WTC11 (cell line): ENCODE measurements around the gene CLUH. TPM values are rescaled to one million over a fixed set of nuclear protein-coding genes. Genes with fewer than 3 reads are reported as not detected.
A peak's percentile ranks its signal among the peaks of the same experiment; 100 is the strongest.

Source experiments
- ATAC-seq: fragments of 200-7000 bp; cut with Tn5 transposase; 2 replicates; pipeline ENCODE4 v1.10.0; 2021; ENCODE audit warnings: mild to moderate bottlenecking, moderate library complexity
- CTCF ChIA-PET: fragments of 300-600 bp; sonication (Branson Sonifier 250); formaldehyde crosslinking; loops from one replicate; lab custom pipeline; 2021; ENCODE audit warnings: antibody characterized with exemption; lab: Charles Lee
- POLR2A ChIA-PET: fragments of 350-600 bp; sonication (Branson Sonifier 250); formaldehyde crosslinking; loops from one replicate; lab custom pipeline; 2021; ENCODE audit warnings: antibody characterized with exemption; lab: Charles Lee
- DNase-seq: peaks from one replicate; pipeline ENCODE4 v3.0.0; 2021; ENCODE audit warnings: low spot score
- H3K27ac Mint-ChIP-seq: 2 replicates; pipeline ENCODE4 v1.8.0; 2021; ENCODE audit warnings: mixed read lengths
- H3K27me3 Mint-ChIP-seq: 2 replicates; pipeline ENCODE4 v1.8.0; 2021; ENCODE audit warnings: low read depth, mild to moderate bottlenecking, moderate library complexity, mixed read lengths
- H3K36me3 Mint-ChIP-seq: 2 replicates; pipeline ENCODE4 v1.8.0; 2021; ENCODE audit warnings: mixed read lengths
- H3K4me1 Mint-ChIP-seq: 2 replicates; pipeline ENCODE4 v1.8.0; 2022; ENCODE audit warnings: mixed read lengths
- H3K4me3 Mint-ChIP-seq: 2 replicates; pipeline ENCODE4 v1.8.0; 2021; ENCODE audit warnings: mild to moderate bottlenecking, moderate library complexity, mixed read lengths
- H3K9me3 Mint-ChIP-seq: 2 replicates; pipeline ENCODE4 v1.8.0; 2021; ENCODE audit warnings: mixed read lengths
- CREM ChIP-seq: sonication (generic); formaldehyde crosslinking; IDR thresholded peaks from 2 replicates; pipeline ENCODE4 v1.8.1; 2022; ENCODE audit warnings: mild to moderate bottlenecking, missing genetic modification reagents, moderate library complexity
- GRHL2 ChIP-seq: fragments of 250-450 bp; sonication (Bioruptor Pico); IDR thresholded peaks from 2 replicates; pipeline ENCODE4 v1.8.0; 2022; ENCODE audit warnings: mild to moderate bottlenecking, moderate library complexity; ENCODE audit not compliant: insufficient replicate concordance, severe bottlenecking
- MXD4 ChIP-seq: fragments of 250-450 bp; sonication (Bioruptor Pico); IDR thresholded peaks from 2 replicates; pipeline ENCODE4 v1.8.0; 2021; ENCODE audit warnings: mild to moderate bottlenecking, moderate library complexity, borderline replicate concordance
- NR1H2 ChIP-seq: sonication (generic); formaldehyde crosslinking; IDR thresholded peaks from 2 replicates; pipeline ENCODE4 v1.9.0; 2021; ENCODE audit warnings: mild to moderate bottlenecking, moderate library complexity, missing genetic modification reagents
- NR3C1 ChIP-seq: sonication (generic); formaldehyde crosslinking; conservative IDR thresholded peaks from 2 replicates; pipeline ENCODE4 v1.8.1; 2023; ENCODE audit warnings: low read depth, mild to moderate bottlenecking, missing genetic modification reagents
- RELA ChIP-seq: sonication (generic); formaldehyde crosslinking; IDR thresholded peaks from 2 replicates; pipeline ENCODE4 v1.8.1; 2022; ENCODE audit warnings: missing genetic modification reagents, mild to moderate bottlenecking, borderline replicate concordance
- TEAD4 ChIP-seq: sonication (generic); formaldehyde crosslinking; IDR thresholded peaks from 2 replicates; pipeline ENCODE4 v1.8.0; 2022; ENCODE audit warnings: mild to moderate bottlenecking, missing genetic modification reagents
- ZNF219 ChIP-seq: sonication (generic); formaldehyde crosslinking; IDR thresholded peaks from 2 replicates; pipeline ENCODE4 v1.8.0; 2023; ENCODE audit warnings: missing genetic modification reagents, mild to moderate bottlenecking, borderline replicate concordance
- total RNA-seq: library from RNA; stranded (reverse); gene quantifications from 3 replicates; pipeline ENCODE4 v1.2.3, GENCODE V29; 2021
- TF ChIP-seq, protein P1 (sequence below): sonication (generic); formaldehyde crosslinking; IDR thresholded peaks from 2 replicates; pipeline ENCODE4 v1.8.0; 2022; ENCODE audit warnings: mild to moderate bottlenecking, missing genetic modification reagents
- TF ChIP-seq, protein P2 (sequence below): fragments of 250-450 bp; sonication (Bioruptor Pico); IDR thresholded peaks from 2 replicates; pipeline ENCODE4 v1.9.0; 2021; ENCODE audit warnings: mild to moderate bottlenecking
- TF ChIP-seq, protein P3 (sequence below): sonication (generic); formaldehyde crosslinking; IDR thresholded peaks from 2 replicates; pipeline ENCODE4 v1.8.1; 2023; ENCODE audit warnings: mild to moderate bottlenecking, missing genetic modification reagents
- TF ChIP-seq, protein P4 (sequence below): fragments of 250-450 bp; sonication (Bioruptor Pico); IDR thresholded peaks from 2 replicates; pipeline ENCODE4 v1.9.0; 2021; ENCODE audit warnings: mild to moderate bottlenecking, borderline replicate concordance
- TF ChIP-seq, protein P5 (sequence below): sonication (generic); formaldehyde crosslinking; IDR thresholded peaks from 2 replicates; pipeline ENCODE4 v1.8.0; 2023; ENCODE audit warnings: missing genetic modification reagents, mild to moderate bottlenecking, borderline replicate concordance
- TF ChIP-seq, protein P6 (sequence below): fragments of 250-450 bp; sonication (Bioruptor Pico); IDR thresholded peaks from 2 replicates; pipeline ENCODE4 v1.8.0; 2021; ENCODE audit warnings: mild to moderate bottlenecking
- TF ChIP-seq, protein P7 (sequence below): sonication (generic); formaldehyde crosslinking; conservative IDR thresholded peaks from 2 replicates; pipeline ENCODE4 v1.8.1; 2022; ENCODE audit warnings: mild to moderate bottlenecking, missing genetic modification reagents

Gene CLUH
- total RNA-seq, 1 experiment from 2014 or later: 105 TPM

DNA sequence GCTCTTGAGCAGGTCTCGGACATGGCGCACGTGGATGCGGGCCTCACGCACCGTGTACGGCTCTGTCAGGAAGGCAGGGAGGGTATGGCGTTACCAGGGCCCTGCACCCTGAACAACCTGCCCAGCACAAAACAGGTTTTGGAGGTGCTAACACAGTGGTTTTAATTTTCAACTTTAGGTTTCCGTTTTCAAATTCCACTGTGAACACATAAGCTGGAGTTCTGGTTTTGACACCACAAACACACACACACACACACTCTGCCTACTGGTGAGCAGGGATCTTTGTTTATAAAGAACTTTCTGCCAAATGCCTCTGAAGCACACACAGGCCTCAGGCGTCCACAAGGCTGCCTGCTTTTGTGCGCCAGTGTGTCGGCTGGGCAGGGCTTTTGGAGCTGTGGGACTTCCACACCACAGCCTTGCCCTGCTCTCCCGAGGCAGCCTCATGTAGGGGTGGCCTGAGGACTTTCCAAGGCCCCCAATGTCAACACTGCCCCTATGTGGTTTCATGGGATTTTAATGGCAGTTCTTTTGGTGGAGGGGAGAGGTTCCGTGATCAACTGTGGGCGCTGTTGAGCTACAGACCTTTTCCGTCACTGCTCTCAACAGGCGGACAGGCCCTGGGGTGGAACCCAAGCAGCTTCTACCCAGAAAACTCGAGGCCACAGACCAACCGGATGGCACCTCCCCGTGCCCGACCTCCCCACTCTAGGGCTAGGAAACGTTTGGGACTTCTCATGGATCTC, 9.4 kb downstream of the CLUH start (continued):
- TF ChIP-seq, protein P1, sequence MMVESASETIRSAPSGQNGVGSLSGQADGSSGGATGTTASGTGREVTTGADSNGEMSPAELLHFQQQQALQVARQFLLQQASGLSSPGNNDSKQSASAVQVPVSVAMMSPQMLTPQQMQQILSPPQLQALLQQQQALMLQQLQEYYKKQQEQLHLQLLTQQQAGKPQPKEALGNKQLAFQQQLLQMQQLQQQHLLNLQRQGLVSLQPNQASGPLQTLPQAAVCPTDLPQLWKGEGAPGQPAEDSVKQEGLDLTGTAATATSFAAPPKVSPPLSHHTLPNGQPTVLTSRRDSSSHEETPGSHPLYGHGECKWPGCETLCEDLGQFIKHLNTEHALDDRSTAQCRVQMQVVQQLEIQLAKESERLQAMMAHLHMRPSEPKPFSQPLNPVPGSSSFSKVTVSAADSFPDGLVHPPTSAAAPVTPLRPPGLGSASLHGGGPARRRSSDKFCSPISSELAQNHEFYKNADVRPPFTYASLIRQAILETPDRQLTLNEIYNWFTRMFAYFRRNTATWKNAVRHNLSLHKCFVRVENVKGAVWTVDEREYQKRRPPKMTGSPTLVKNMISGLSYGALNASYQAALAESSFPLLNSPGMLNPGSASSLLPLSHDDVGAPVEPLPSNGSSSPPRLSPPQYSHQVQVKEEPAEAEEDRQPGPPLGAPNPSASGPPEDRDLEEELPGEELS (CRISPR knock-in tag): no peak
- TF ChIP-seq, protein P2, sequence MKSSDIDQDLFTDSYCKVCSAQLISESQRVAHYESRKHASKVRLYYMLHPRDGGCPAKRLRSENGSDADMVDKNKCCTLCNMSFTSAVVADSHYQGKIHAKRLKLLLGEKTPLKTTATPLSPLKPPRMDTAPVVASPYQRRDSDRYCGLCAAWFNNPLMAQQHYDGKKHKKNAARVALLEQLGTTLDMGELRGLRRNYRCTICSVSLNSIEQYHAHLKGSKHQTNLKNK: no peak
- no peak for TF ChIP-seq NR3C1 (CRISPR knock-in tag)
- TF ChIP-seq, protein P3, sequence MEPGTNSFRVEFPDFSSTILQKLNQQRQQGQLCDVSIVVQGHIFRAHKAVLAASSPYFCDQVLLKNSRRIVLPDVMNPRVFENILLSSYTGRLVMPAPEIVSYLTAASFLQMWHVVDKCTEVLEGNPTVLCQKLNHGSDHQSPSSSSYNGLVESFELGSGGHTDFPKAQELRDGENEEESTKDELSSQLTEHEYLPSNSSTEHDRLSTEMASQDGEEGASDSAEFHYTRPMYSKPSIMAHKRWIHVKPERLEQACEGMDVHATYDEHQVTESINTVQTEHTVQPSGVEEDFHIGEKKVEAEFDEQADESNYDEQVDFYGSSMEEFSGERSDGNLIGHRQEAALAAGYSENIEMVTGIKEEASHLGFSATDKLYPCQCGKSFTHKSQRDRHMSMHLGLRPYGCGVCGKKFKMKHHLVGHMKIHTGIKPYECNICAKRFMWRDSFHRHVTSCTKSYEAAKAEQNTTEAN (CRISPR knock-in tag): no peak
- TF ChIP-seq, protein P4, sequence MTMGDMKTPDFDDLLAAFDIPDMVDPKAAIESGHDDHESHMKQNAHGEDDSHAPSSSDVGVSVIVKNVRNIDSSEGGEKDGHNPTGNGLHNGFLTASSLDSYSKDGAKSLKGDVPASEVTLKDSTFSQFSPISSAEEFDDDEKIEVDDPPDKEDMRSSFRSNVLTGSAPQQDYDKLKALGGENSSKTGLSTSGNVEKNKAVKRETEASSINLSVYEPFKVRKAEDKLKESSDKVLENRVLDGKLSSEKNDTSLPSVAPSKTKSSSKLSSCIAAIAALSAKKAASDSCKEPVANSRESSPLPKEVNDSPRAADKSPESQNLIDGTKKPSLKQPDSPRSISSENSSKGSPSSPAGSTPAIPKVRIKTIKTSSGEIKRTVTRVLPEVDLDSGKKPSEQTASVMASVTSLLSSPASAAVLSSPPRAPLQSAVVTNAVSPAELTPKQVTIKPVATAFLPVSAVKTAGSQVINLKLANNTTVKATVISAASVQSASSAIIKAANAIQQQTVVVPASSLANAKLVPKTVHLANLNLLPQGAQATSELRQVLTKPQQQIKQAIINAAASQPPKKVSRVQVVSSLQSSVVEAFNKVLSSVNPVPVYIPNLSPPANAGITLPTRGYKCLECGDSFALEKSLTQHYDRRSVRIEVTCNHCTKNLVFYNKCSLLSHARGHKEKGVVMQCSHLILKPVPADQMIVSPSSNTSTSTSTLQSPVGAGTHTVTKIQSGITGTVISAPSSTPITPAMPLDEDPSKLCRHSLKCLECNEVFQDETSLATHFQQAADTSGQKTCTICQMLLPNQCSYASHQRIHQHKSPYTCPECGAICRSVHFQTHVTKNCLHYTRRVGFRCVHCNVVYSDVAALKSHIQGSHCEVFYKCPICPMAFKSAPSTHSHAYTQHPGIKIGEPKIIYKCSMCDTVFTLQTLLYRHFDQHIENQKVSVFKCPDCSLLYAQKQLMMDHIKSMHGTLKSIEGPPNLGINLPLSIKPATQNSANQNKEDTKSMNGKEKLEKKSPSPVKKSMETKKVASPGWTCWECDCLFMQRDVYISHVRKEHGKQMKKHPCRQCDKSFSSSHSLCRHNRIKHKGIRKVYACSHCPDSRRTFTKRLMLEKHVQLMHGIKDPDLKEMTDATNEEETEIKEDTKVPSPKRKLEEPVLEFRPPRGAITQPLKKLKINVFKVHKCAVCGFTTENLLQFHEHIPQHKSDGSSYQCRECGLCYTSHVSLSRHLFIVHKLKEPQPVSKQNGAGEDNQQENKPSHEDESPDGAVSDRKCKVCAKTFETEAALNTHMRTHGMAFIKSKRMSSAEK (CRISPR knock-in tag): no peak
- TF ChIP-seq, protein P5, sequence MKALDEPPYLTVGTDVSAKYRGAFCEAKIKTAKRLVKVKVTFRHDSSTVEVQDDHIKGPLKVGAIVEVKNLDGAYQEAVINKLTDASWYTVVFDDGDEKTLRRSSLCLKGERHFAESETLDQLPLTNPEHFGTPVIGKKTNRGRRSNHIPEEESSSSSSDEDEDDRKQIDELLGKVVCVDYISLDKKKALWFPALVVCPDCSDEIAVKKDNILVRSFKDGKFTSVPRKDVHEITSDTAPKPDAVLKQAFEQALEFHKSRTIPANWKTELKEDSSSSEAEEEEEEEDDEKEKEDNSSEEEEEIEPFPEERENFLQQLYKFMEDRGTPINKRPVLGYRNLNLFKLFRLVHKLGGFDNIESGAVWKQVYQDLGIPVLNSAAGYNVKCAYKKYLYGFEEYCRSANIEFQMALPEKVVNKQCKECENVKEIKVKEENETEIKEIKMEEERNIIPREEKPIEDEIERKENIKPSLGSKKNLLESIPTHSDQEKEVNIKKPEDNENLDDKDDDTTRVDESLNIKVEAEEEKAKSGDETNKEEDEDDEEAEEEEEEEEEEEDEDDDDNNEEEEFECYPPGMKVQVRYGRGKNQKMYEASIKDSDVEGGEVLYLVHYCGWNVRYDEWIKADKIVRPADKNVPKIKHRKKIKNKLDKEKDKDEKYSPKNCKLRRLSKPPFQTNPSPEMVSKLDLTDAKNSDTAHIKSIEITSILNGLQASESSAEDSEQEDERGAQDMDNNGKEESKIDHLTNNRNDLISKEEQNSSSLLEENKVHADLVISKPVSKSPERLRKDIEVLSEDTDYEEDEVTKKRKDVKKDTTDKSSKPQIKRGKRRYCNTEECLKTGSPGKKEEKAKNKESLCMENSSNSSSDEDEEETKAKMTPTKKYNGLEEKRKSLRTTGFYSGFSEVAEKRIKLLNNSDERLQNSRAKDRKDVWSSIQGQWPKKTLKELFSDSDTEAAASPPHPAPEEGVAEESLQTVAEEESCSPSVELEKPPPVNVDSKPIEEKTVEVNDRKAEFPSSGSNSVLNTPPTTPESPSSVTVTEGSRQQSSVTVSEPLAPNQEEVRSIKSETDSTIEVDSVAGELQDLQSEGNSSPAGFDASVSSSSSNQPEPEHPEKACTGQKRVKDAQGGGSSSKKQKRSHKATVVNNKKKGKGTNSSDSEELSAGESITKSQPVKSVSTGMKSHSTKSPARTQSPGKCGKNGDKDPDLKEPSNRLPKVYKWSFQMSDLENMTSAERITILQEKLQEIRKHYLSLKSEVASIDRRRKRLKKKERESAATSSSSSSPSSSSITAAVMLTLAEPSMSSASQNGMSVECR (CRISPR knock-in tag): no peak

DNA sequence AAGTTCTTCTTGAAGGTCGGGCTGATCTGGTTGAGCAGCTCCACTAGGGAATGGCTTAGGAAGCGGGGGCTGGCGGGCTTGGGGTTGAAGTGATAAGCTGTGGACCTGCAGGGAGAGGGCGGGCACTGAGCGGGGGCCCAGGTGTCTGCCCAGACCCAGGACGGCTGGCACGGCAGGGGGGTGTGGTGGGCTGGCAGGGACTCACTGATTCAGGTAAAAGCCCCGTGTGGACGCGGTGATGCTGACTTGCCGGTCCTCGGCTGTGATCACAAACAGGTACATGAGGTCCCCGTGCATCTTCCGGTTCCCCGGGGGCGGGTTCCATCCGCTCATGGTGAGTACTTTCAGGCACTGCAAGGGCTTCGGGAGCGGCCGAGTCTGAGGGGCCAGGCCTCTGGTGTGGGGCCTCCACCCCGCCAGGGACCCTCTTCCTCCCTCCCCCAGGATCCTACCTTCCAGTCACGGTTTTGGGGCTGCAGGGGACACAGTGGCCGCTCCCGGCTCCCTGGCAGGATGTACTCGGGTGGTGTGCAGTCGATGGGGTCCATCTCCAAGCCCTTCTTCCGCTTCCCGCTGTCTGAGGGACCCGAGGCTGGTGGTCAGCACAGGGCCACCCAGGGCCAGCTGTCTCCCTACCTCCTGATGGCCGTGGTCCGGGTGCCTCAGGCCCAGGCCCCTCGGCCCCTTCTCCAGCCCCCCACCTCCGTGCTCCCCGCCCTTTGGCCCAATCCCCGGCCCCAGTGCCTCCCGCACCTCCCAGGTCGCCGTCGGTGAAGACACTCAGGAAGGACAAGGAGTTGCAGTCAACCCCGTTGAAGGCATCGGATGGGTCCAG, 10.2 kb downstream of the CLUH start:
- Mint-ChIP-seq H3K9me3 (no peaks in the 10 kb centered on the region), H3K27me3 (no peaks in the 10 kb centered on the region), H3K4me1 (peaks cover 14% of the 10 kb centered on the region), H3K36me3 (peaks cover 20% of the 10 kb centered on the region), H3K4me3 (no peak overlapping the region), H3K27ac (no peak overlapping the region)
- ATAC-seq: no peak
- DNase-seq: peak; percentile 10
- TF ChIP-seq NR1H2 (no peak), MXD4 (CRISPR knock-in tag) (no peak), GRHL2 (CRISPR knock-in tag) (no peak), TEAD4 (no peak), RELA (CRISPR knock-in tag) (no peak), ZNF219 (CRISPR knock-in tag) (no peak), CREM (CRISPR knock-in tag) (no peak)
- TF ChIP-seq, protein P6, sequence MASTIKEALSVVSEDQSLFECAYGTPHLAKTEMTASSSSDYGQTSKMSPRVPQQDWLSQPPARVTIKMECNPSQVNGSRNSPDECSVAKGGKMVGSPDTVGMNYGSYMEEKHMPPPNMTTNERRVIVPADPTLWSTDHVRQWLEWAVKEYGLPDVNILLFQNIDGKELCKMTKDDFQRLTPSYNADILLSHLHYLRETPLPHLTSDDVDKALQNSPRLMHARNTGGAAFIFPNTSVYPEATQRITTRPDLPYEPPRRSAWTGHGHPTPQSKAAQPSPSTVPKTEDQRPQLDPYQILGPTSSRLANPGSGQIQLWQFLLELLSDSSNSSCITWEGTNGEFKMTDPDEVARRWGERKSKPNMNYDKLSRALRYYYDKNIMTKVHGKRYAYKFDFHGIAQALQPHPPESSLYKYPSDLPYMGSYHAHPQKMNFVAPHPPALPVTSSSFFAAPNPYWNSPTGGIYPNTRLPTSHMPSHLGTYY (CRISPR knock-in tag): no peak
- TF ChIP-seq, protein P7, sequence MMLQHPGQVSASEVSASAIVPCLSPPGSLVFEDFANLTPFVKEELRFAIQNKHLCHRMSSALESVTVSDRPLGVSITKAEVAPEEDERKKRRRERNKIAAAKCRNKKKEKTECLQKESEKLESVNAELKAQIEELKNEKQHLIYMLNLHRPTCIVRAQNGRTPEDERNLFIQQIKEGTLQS (CRISPR knock-in tag): no peak
- ChIA-PET CTCF (interaction anchor here (1.9 kb wide), 1 partner anchor 319 kb away, joined by 9 read pairs; no protein-coding TSS in a partner anchor), POLR2A (no interaction called here)
